Panc1 (cell line): Measurements from ENCODE around the gene MRGPRF. TPM values are rescaled to one million over a fixed set of nuclear protein-coding genes. Genes with fewer than 3 reads are reported as not detected.
A peak's percentile ranks its signal among the peaks of the same experiment; 100 is the strongest.

ENCODE experiments used
- ATAC-seq: fragments of 200-7000 bp; cut with Tn5 transposase; 2 replicates; pipeline ENCODE4 v1.9.1; 2020; ENCODE audit warnings: mild to moderate bottlenecking, moderate library complexity
- BruUV-seq: library from RNA; stranded (reverse); fragments of 400-500 nt; replicated peaks from 2 replicates; lab custom pipeline; 2021; lab: Mats Ljungman, UMichigan
- CTCF ChIA-PET: fragments of 300-600 bp; sonication (Branson Sonifier 250); formaldehyde crosslinking; loops from one replicate; lab custom pipeline; 2022; ENCODE audit warnings: antibody characterized with exemption; lab: Charles Lee
- POLR2A ChIA-PET: fragments of 300-600 bp; sonication (Branson Sonifier 250); formaldehyde crosslinking; loops from one replicate; lab custom pipeline; 2022; ENCODE audit warnings: antibody characterized with exemption; lab: Charles Lee
- DNase-seq: peaks from one replicate; pipeline ENCODE4 v3.0.0-alpha.2; 2010; ENCODE audit warnings: low read depth, low spot score
- H3K27ac ChIP-seq: 2 replicates; pipeline ENCODE4 v1.5.1; 2011; ENCODE audit warnings: mild to moderate bottlenecking, low read length, inconsistent platforms
- H3K27me3 ChIP-seq: fragments of 200-500 bp; sonication (Bioruptor generic); 2 replicates; pipeline ENCODE4 v1.6.0; 2014; ENCODE audit warnings: low read length, inconsistent platforms; ENCODE audit not compliant: control insufficient read depth, insufficient read depth
- H3K36me3 ChIP-seq: fragments of 200-500 bp; sonication (Bioruptor generic); 2 replicates; pipeline ENCODE4 v1.5.1; 2014; ENCODE audit warnings: inconsistent platforms, mild to moderate bottlenecking, low read length, moderate library complexity; ENCODE audit not compliant: control insufficient read depth, insufficient read depth
- H3K4me1 ChIP-seq: 2 replicates; pipeline ENCODE4 v1.5.1; 2011; ENCODE audit warnings: inconsistent platforms, mild to moderate bottlenecking, low read length, moderate library complexity; ENCODE audit not compliant: control insufficient read depth, insufficient read depth
- H3K4me3 ChIP-seq, 2 experiments: 2 replicates each; pipeline ENCODE4 v1.5.1; 2011 to 2012; ENCODE audit warnings: low read depth in 2 of 2, low read length in 2 of 2, mild to moderate bottlenecking in 2 of 2, inconsistent platforms in 1 of 2, moderate library complexity in 1 of 2
- H3K9me3 ChIP-seq: fragments of 200-500 bp; sonication (Bioruptor generic); 2 replicates; pipeline ENCODE4 v1.5.1; 2014; ENCODE audit warnings: low read depth, mild to moderate bottlenecking, inconsistent platforms, low read length, moderate library complexity; ENCODE audit not compliant: control insufficient read depth, insufficient read depth
- CTCF ChIP-seq: fragments of 450-650 bp; IDR thresholded peaks from 2 replicates; pipeline ENCODE4 v1.5.1; 2017; ENCODE audit warnings: mild to moderate bottlenecking
- POLR2AphosphoS5 ChIP-seq: IDR thresholded peaks from 2 replicates; pipeline ENCODE4 v1.6.1; 2012; ENCODE audit warnings: mild to moderate bottlenecking, low read depth, low read length, moderate library complexity
- REST ChIP-seq, 2 experiments: IDR thresholded peaks; 2 replicates each; pipeline ENCODE4 v1.6.1; 2011 to 2012; ENCODE audit warnings: low read depth in 2 of 2, control low read depth in 1 of 2, low read length in 1 of 2, mild to moderate bottlenecking in 1 of 2, moderate library complexity in 1 of 2; ENCODE audit not compliant: insufficient read depth in 1 of 2
- SIN3A ChIP-seq: IDR thresholded peaks from 2 replicates; pipeline ENCODE4 v1.6.1; 2012; ENCODE audit warnings: low read depth, mild to moderate bottlenecking, low read length, moderate library complexity, borderline replicate concordance; ENCODE audit not compliant: insufficient read depth
- TCF7L2 ChIP-seq: IDR thresholded peaks from 2 replicates; pipeline ENCODE4 v1.6.1; 2011; ENCODE audit warnings: mild to moderate bottlenecking, low read depth, low read length, inconsistent platforms
- in situ Hi-C: cut with HindIII; loops from 2 replicates; pipeline ENCODE4 v1.10.0; 2016; ENCODE audit warnings: low sequenced_read_pairs, low pct_unique_long_range_greater_than_20kb
- intact Hi-C: fragments of 100-400 bp; cut with micrococcal nuclease; formaldehyde crosslinking; loops from one replicate; pipeline ENCODE4 v1.10.0; 2022; ENCODE audit not compliant: unreplicated experiment
- total RNA-seq: library from RNA; stranded (reverse); gene quantifications from one replicate; pipeline ENCODE4 v1.2.1, GENCODE V29; 2021; ENCODE audit not compliant: unreplicated experiment

Gene MRGPRF
- total RNA-seq, 1 experiment from 2014 or later = 0.36 TPM

GRCh38 chr11:68998390-68998911 is 14.6 kb downstream of the MRGPRF start:
- POLR2A ChIA-PET = no interaction called here
- Histone ChIP-seq H3K36me3 (no peaks in the 10 kb centered on the region), H3K9me3 (no peaks in the 10 kb centered on the region), H3K27me3 (no peaks in the 10 kb centered on the region), H3K4me1 (peaks cover 12% of the 10 kb centered on the region), H3K4me3 (no peak overlapping the region), H3K27ac (no peak overlapping the region)
- no TSS peak for BruUV-seq
- TF ChIP-seq SIN3A = no peak
- TF ChIP-seq REST (IDR thresholded peaks at IDR 0.05; ENCODE audit: insufficient read depth in 1 of 2, low read depth in 2 of 2, low read length in 1 of 2) = no peak
- no peak for TF ChIP-seq POLR2AphosphoS5
- TF ChIP-seq TCF7L2 = no peak
- no peak for TF ChIP-seq CTCF
- in situ Hi-C loops = no loop called here
- DNase-seq = no peak
- intact Hi-C loops = no loop called here
- CTCF ChIA-PET = no interaction called here
- 0 out of 2 replicates have a peak, but pooled peaks have one; percentile 23 for ATAC-seq

GRCh38 chr11:68997995-68998348 is 15.1 kb downstream of the MRGPRF start:
- DNase-seq (no peak), ATAC-seq (no peak)
- intact Hi-C loops (no loop called here), in situ Hi-C loops (no loop called here)
- TF ChIP-seq SIN3A (no peak), POLR2AphosphoS5 (no peak), CTCF (no peak), TCF7L2 (no peak)
- POLR2A ChIA-PET = no interaction called here
- Histone ChIP-seq H3K4me1 (peaks cover 12% of the 10 kb centered on the region), H3K9me3 (no peaks in the 10 kb centered on the region), H3K4me3 (no peak overlapping the region), H3K36me3 (no peaks in the 10 kb centered on the region), H3K27me3 (no peaks in the 10 kb centered on the region), H3K27ac (no peak overlapping the region)
- CTCF ChIA-PET = no interaction called here
- BruUV-seq = no TSS peak
